Astrocyte of the spinal cord (primary cell): ENCODE results near the gene NFKB2.

ENCODE experiments used
- DNase-seq: peaks from one replicate; pipeline ENCODE4 v3.0.0; 2011; ENCODE audit warnings: low read depth, low spot score
- H3K4me3 ChIP-seq: 2 replicates; pipeline ENCODE4 v1.5.1; 2011; ENCODE audit warnings: low read depth, mild to moderate bottlenecking, low read length, moderate library complexity
- in situ Hi-C: cut with HindIII; loops from 2 replicates; pipeline ENCODE4 v1.10.0; 2017; ENCODE audit warnings: low sequenced_read_pairs
- TF ChIP-seq, protein P1 (sequence below): IDR thresholded peaks from 2 replicates; pipeline ENCODE4 v1.5.1; 2012; ENCODE audit warnings: low read depth, mild to moderate bottlenecking, low read length, inconsistent platforms

NFKB2 gene

GRCh38 chr10:102394079-102394800 lies 1.3 kb upstream of the NFKB2 start:
- DNase-seq: peak; percentile 93
- TF ChIP-seq, protein P1, sequence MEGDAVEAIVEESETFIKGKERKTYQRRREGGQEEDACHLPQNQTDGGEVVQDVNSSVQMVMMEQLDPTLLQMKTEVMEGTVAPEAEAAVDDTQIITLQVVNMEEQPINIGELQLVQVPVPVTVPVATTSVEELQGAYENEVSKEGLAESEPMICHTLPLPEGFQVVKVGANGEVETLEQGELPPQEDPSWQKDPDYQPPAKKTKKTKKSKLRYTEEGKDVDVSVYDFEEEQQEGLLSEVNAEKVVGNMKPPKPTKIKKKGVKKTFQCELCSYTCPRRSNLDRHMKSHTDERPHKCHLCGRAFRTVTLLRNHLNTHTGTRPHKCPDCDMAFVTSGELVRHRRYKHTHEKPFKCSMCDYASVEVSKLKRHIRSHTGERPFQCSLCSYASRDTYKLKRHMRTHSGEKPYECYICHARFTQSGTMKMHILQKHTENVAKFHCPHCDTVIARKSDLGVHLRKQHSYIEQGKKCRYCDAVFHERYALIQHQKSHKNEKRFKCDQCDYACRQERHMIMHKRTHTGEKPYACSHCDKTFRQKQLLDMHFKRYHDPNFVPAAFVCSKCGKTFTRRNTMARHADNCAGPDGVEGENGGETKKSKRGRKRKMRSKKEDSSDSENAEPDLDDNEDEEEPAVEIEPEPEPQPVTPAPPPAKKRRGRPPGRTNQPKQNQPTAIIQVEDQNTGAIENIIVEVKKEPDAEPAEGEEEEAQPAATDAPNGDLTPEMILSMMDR: no peak
- in situ Hi-C loops: no loop called here
- H3K4me3 ChIP-seq: peak overlapping the region; percentile 64

DNA sequence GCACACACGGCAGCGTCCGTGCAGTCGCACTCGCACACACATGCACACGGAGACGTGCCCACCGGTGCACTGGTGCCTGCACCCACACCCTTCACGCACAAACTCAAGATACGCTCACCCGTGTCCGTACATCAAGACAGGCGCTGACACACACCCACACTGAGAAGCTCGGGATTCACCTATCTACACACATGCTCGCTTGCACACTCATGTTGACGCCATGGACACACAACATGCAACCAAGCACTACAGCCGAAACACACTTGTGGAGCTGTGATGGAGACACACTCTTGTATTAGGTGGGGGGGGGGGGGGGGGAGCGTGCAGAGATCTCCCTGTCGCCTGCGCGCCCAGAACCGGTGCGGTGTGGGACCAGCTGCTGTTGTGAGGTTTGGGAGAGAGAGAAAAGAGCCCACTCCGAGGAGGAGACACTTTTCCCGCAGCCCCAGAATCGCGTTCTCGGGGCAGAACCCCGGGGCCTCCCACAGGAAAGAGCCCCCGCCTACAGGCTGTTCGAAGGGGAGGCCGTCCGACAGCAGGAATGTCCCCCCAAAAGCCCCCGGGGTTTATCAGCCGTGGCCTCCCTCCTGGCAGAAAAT lies 605 bp upstream of the NFKB2 start:
- in situ Hi-C loops: no loop called here
- TF ChIP-seq, protein P1: no peak
- peak; percentile 43 for DNase-seq
- H3K4me3 ChIP-seq: peak overlapping the region; percentile 64

DNA sequence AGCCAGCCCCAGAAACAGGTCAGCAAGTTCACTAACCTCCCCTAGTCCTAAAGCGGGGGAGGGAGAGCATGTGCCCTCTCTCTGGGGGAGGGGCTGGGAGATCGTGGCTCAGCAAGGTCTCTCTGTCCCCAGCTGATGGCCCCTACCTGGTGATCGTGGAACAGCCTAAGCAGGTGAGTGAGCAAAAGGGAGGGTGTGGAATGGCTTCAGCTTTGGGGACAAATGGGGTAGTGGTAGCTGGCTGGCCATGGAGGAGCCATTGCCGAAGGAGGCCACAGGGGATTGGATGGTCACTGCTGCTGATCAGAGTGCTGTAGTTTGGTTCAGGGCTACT lies 779 bp downstream of the NFKB2 start:
- DNase-seq: no peak
- peak overlapping the region; percentile 64 for H3K4me3 ChIP-seq
- in situ Hi-C loops: no loop called here
- TF ChIP-seq, protein P1: no peak

DNA sequence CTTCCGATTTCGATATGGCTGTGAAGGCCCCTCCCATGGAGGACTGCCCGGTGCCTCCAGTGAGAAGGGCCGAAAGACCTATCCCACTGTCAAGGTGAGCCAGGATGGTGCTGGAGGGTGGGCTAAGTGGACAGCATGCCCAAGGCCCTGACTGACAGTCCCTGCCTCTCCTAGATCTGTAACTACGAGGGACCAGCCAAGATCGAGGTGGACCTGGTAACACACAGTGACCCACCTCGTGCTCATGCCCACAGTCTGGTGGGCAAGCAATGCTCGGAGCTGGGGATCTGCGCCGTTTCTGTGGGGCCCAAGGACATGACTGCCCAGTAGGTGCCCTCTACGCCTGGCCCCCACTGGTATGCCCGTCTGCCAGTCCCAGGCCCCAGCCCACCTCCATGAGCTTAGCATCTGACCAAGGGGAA lies 1.2 kb downstream of the NFKB2 start:
- in situ Hi-C loops: no loop called here
- TF ChIP-seq, protein P1: no peak
- H3K4me3 ChIP-seq: no peak overlapping the region
- DNase-seq: no peak

GRCh38 chr10:102397222-102398171 lies 2.0 kb downstream of the NFKB2 start:
- H3K4me3 ChIP-seq: no peak overlapping the region
- DNase-seq: no peak
- in situ Hi-C loops: no loop called here
- TF ChIP-seq, protein P1: no peak

- H3K4me3 ChIP-seq: no peak overlapping the region
- in situ Hi-C loops: no loop called here
- TF ChIP-seq, protein P1: no peak
- no peak for DNase-seq
Observed at GRCh38 chr10:102398172-102399020, 2.9 kb downstream of the NFKB2 start.
